IMR-90 (cell line): ENCODE measurements around the gene ABCA4. TPM values are rescaled to one million over a fixed set of nuclear protein-coding genes. Genes with fewer than 3 reads are reported as not detected.

Source experiments
- ATAC-seq: fragments of 200-7000 bp; cut with Tn5 transposase; 2 replicates; pipeline ENCODE4 v1.9.1; 2020; ENCODE audit warnings: low read depth, mild to moderate bottlenecking, moderate library complexity
- BruUV-seq: library from RNA; stranded (reverse); fragments of 400-500 nt; replicated peaks from 2 replicates; lab custom pipeline; 2021; lab: Mats Ljungman, UMichigan
- CTCF ChIA-PET: fragments of 300-600 bp; formaldehyde crosslinking; extraction: SDS; loops from one replicate; lab custom pipeline; 2021; ENCODE audit warnings: antibody characterized with exemption; lab: Yijun Ruan, JAX
- POLR2A ChIA-PET: fragments of 300-600 bp; sonication (Branson Sonifier 250); formaldehyde crosslinking; loops from one replicate; lab custom pipeline; 2022; ENCODE audit warnings: antibody characterized with exemption; ENCODE audit not compliant: unreplicated experiment; lab: Charles Lee
- DNase-seq: peaks from one replicate; pipeline ENCODE4 v3.0.0; 2013
- H2AFZ ChIP-seq: replicated peaks from 2 replicates; pipeline ENCODE3; 2013; ENCODE audit warnings: low read length, mild to moderate bottlenecking; ENCODE audit not compliant: poor library complexity
- H2AK5ac ChIP-seq: 2 replicates; pipeline ENCODE4 v1.6.1; 2013; ENCODE audit warnings: low read depth, low read length, inconsistent platforms
- H2AK9ac ChIP-seq: replicated peaks from 2 replicates; pipeline ENCODE3; 2013; ENCODE audit warnings: mild to moderate bottlenecking, low read depth, low read length, moderate library complexity; ENCODE audit not compliant: poor library complexity
- H2BK120ac ChIP-seq: 2 replicates; pipeline ENCODE4 v1.6.1; 2013; ENCODE audit warnings: low read depth, low read length, inconsistent platforms
- H2BK15ac ChIP-seq: 3 replicates; pipeline ENCODE4 v1.6.1; 2013; ENCODE audit warnings: low read depth, low read length, inconsistent platforms
- H2BK20ac ChIP-seq: 2 replicates; pipeline ENCODE4 v1.6.1; 2013; ENCODE audit warnings: low read depth, mild to moderate bottlenecking, inconsistent platforms, low read length, moderate library complexity
- H2BK5ac ChIP-seq: 2 replicates; pipeline ENCODE4 v1.6.1; 2013; ENCODE audit warnings: mild to moderate bottlenecking, low read depth, low read length, inconsistent platforms; ENCODE audit not compliant: poor library complexity, severe bottlenecking
- H3K14ac ChIP-seq: replicated peaks from 2 replicates; pipeline ENCODE4 v1.6.1; 2013; ENCODE audit warnings: low read depth, low read length, inconsistent platforms
- H3K18ac ChIP-seq: 2 replicates; pipeline ENCODE4 v1.6.1; 2013; ENCODE audit warnings: low read depth, low read length, control low read depth
- H3K23ac ChIP-seq: 2 replicates; pipeline ENCODE4 v1.6.1; 2013; ENCODE audit warnings: low read depth, low read length, inconsistent platforms
- H3K27ac ChIP-seq: 2 replicates; pipeline ENCODE4 v1.5.1; 2013; ENCODE audit warnings: mild to moderate bottlenecking, control low read depth, low read length; ENCODE audit not compliant: insufficient read depth
- H3K27me3 ChIP-seq: 2 replicates; pipeline ENCODE4 v1.6.1; 2013; ENCODE audit warnings: low read length; ENCODE audit not compliant: control insufficient read depth, insufficient read depth
- H3K36me3 ChIP-seq: 2 replicates; pipeline ENCODE4 v1.6.1; 2013; ENCODE audit warnings: low read length, mixed read lengths; ENCODE audit not compliant: control insufficient read depth, insufficient read depth
- H3K4ac ChIP-seq: 2 replicates; pipeline ENCODE4 v1.6.1; 2013; ENCODE audit warnings: low read depth, low read length, inconsistent platforms
- H3K4me1 ChIP-seq: 2 replicates; pipeline ENCODE4 v1.6.1; 2013; ENCODE audit warnings: low read length, mixed read lengths; ENCODE audit not compliant: control insufficient read depth, insufficient read depth
- H3K4me2 ChIP-seq: 2 replicates; pipeline ENCODE4 v1.6.1; 2013; ENCODE audit warnings: low read depth, mild to moderate bottlenecking, control low read depth, low read length, moderate library complexity
- H3K4me3 ChIP-seq: 2 replicates; pipeline ENCODE4 v1.5.1; 2013; ENCODE audit warnings: low read depth, mild to moderate bottlenecking, control low read depth, low read length, moderate library complexity; ENCODE audit not compliant: insufficient read depth
- H3K56ac ChIP-seq: 2 replicates; pipeline ENCODE4 v1.6.1; 2013; ENCODE audit warnings: low read length, inconsistent platforms; ENCODE audit not compliant: insufficient read depth; ENCODE audit errors: extremely low read depth
- H3K79me1 ChIP-seq, 2 experiments: 2 replicates each; pipeline ENCODE4 v1.6.1; 2013; ENCODE audit warnings: low read length in 2 of 2, inconsistent platforms in 1 of 2, low read depth in 1 of 2
- H3K9ac ChIP-seq: 2 replicates; pipeline ENCODE4 v1.6.1; 2013; ENCODE audit warnings: low read depth, low read length, control low read depth
- H3K9me1 ChIP-seq: 2 replicates; pipeline ENCODE4 v1.6.1; 2013; ENCODE audit warnings: low read length, inconsistent platforms; ENCODE audit not compliant: insufficient read depth
- H3K9me3 ChIP-seq: 2 replicates; pipeline ENCODE4 v1.6.1; 2013; ENCODE audit warnings: low read length; ENCODE audit not compliant: control insufficient read depth, insufficient read depth
- H4K20me1 ChIP-seq: 2 replicates; pipeline ENCODE4 v1.6.1; 2013; ENCODE audit warnings: low read length, inconsistent platforms; ENCODE audit not compliant: insufficient read depth
- H4K5ac ChIP-seq: 2 replicates; pipeline ENCODE4 v1.6.1; 2013; ENCODE audit warnings: mild to moderate bottlenecking, low read depth, low read length, control low read depth
- H4K8ac ChIP-seq, 2 experiments: 2 replicates each; pipeline ENCODE4 v1.6.1; 2013; ENCODE audit warnings: low read depth in 2 of 2, low read length in 2 of 2, control low read depth in 1 of 2, inconsistent platforms in 1 of 2
- H4K91ac ChIP-seq: 2 replicates; pipeline ENCODE4 v1.6.1; 2013; ENCODE audit warnings: low read depth, low read length, inconsistent platforms; ENCODE audit not compliant: insufficient read depth
- CEBPB ChIP-seq: IDR thresholded peaks from 2 replicates; pipeline ENCODE4 v1.6.1; 2012; ENCODE audit warnings: low read depth, low read length, improper control_type of control experiment
- RAD21 ChIP-seq: IDR thresholded peaks from 2 replicates; pipeline ENCODE4 v1.6.1; 2012; ENCODE audit warnings: low read length, improper control_type of control experiment
- RCOR1 ChIP-seq: IDR thresholded peaks from 2 replicates; pipeline ENCODE4 v1.6.1; 2012; ENCODE audit warnings: mild to moderate bottlenecking, low read length, improper control_type of control experiment; ENCODE audit not compliant: insufficient replicate concordance
- RFX5 ChIP-seq: IDR thresholded peaks from 2 replicates; pipeline ENCODE4 v1.8.0; 2012; ENCODE audit warnings: low read depth, mild to moderate bottlenecking, low read length, moderate library complexity
- WGBS, 2 experiments: methylation state at CpG; one replicate each; pipeline versions ENCODE4 v1.1.5 to v1.1.7; 2013; ENCODE audit warnings: missing lambda C conversion rate in 2 of 2; ENCODE audit not compliant: insufficient read length in 1 of 2; ENCODE audit errors: extremely low coverage in 2 of 2; 5-methylcytosine and 5-hydroxymethylcytosine counted together
- dilution Hi-C: fragments of 300-500 bp; cut with HindIII; formaldehyde crosslinking; loops from one replicate; pipeline ENCODE4 v1.14.3; 2018; ENCODE audit warnings: low sequenced_read_pairs; ENCODE audit not compliant: unreplicated experiment
- in situ Hi-C: fragments of 300-500 bp; cut with MboI; formaldehyde crosslinking; loops from 3 replicates; pipeline ENCODE4 v1.14.3; 2019; ENCODE audit warnings: low sequenced_read_pairs, inconsistent platforms, mixed read lengths
- intact Hi-C: fragments of 100-400 bp; cut with micrococcal nuclease; formaldehyde crosslinking; loops from 2 replicates; pipeline ENCODE4 v1.10.0; 2022
- polyA plus RNA-seq, 3 experiments: library from polyadenylated mRNA; depleted of rRNA; stranded (reverse); fragments of >200 nt; gene quantifications; 2 replicates each; pipeline ENCODE4 v1.2.3, GENCODE V29; 2012; ENCODE audit warnings: low replicate concordance in 1 of 3
- total RNA-seq: library from RNA; depleted of rRNA; stranded (reverse); fragments of >200 nt; gene quantifications from 2 replicates; pipeline ENCODE4 v1.2.3, GENCODE V29; 2012
- TF ChIP-seq, protein P1 (sequence below): fragments of 150-350 bp; IDR thresholded peaks from 2 replicates; pipeline ENCODE4 v1.6.1; 2017; ENCODE audit warnings: mild to moderate bottlenecking, antibody characterized with exemption, low read length, low read depth

ABCA4 gene
- total and polyA plus RNA-seq, 2 of the 4 experiments (the other 2 are of a cell fraction): under 0.01 to 0.36 TPM

DNA sequence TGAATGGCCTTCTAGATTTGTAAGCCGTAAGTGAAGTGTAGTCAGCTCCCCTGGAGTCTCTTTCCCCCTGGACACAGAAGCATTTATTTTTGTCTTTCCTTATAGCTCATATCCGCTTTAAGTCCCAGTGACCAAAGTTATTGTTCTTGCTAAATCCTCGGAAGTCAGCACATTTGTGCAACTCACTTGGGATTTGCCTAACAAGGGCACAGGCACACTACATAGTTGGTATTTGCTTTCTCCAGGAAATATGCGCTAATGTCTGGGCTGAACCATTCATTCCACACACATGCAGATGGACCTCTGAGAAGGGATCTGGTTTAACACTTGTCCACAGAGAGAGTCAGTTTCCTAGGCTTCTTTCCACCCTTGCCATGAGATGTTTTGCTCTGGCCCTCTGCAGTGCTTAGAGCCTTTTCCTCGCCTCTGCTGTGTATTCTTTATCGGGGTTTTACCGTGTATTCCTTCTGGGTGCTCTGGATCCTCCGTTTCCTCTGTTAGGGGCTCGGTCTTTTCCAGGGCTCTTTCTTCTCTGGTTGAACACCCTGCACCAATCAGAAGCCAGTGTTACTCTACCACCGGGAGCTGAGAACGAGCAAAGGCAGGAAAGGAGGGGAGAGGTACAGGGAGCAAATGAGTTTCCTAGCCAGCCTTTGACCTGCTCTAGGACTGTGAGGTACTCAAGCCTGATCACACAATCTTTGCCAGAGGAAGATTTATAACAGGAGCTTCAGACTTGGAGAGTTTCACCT is 72.4 kb downstream of the ABCA4 start (continued):
- TF ChIP-seq RAD21: no peak
- no peak for TF ChIP-seq RFX5
- no peak for TF ChIP-seq RCOR1

DNA sequence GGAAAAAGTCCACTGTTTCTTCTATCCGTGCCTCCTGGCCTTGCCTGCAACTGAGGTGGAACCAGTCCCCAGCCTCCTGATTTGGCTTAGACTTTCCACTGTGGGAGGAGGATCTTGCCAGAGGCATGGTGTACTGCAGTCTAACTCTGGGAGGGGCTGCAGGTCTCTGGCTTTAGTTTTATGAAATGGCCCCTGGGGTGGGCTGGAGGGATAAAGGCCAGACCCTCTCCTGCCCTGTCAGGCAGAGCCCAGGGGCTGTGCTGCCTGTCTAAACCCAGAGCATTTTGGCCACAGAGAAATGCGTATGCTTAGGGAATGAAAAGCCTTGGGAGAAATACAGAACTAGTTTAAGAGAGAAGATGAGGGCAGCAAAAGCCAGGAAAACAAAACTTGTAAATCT is 73.0 kb downstream of the ABCA4 start:
- peaks cover 12% of the 10 kb centered on the region for H3K9me1 ChIP-seq

More for the DNA sequence above, 73.0 kb downstream of the ABCA4 start:
- Histone ChIP-seq H2AFZ (no peak overlapping the region), H3K4me2 (no peak overlapping the region), H3K27me3 (no peaks in the 10 kb centered on the region), H3K4me1 (peaks cover 10% of the 10 kb centered on the region; the same call in 1 of the 2 replicates), H2BK20ac (0 out of 2 replicates have a peak overlapping the region, but pooled peaks have one; percentile 51), H4K5ac (no peak overlapping the region), H2BK5ac (no peak overlapping the region), H3K14ac (no peak overlapping the region), H2AK5ac (no peak overlapping the region), H4K20me1 (no peaks in the 10 kb centered on the region), H3K9me3 (no peaks in the 10 kb centered on the region), H4K91ac (no peak overlapping the region; the same call in 1 of the 2 replicates), H3K27ac (no peak overlapping the region), H3K79me1 (no peaks in the 10 kb centered on the region), H2BK120ac (0 out of 2 replicates have a peak overlapping the region, but pooled peaks have one; percentile 7), H3K56ac (no peak overlapping the region), H3K4ac (no peak overlapping the region), H2BK15ac (no peak overlapping the region; the same call in 2 of the 3 replicates), H3K36me3 (no peaks in the 10 kb centered on the region), H3K23ac (no peak overlapping the region), H3K18ac (no peak overlapping the region), H3K4me3 (no peak overlapping the region), H4K8ac (no peak overlapping the region), H3K9ac (no peak overlapping the region), H2AK9ac (no peak overlapping the region)
- dilution Hi-C loops (no loop called here), in situ Hi-C loops (loop anchor here (25.0 kb wide), 1 partner anchor 414 kb away; no protein-coding TSS in a partner anchor), intact Hi-C loops (loop anchor here (5.0 kb wide), 1 partner anchor 189 kb away; the partner anchor contains the start of gene ARHGAP29)
- POLR2A ChIA-PET: no interaction called here
- CTCF ChIA-PET: interaction anchor here (2.3 kb wide), 1 partner anchor 288 kb away, joined by 8 read pairs; no protein-coding TSS in a partner anchor
- TF ChIP-seq RCOR1 (no peak), CEBPB (no peak)
- TF ChIP-seq, protein P1, sequence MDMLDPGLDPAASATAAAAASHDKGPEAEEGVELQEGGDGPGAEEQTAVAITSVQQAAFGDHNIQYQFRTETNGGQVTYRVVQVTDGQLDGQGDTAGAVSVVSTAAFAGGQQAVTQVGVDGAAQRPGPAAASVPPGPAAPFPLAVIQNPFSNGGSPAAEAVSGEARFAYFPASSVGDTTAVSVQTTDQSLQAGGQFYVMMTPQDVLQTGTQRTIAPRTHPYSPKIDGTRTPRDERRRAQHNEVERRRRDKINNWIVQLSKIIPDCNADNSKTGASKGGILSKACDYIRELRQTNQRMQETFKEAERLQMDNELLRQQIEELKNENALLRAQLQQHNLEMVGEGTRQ: no peak
- no peak for ATAC-seq
- no CpG with 5 or more reads among the region's 2 CpGs for WGBS, 2 experiments
- BruUV-seq: no TSS peak
- DNase-seq: no peak
